ENCODE results near the gene BANP. TPM values are rescaled to one million over a fixed set of nuclear protein-coding genes. Genes with fewer than 3 reads are reported as not detected.
"Not testable (repeated sequence)": the region's sequence is repeated elsewhere in the genome, so short reads cannot be mapped to it uniquely, and the experiment has no call there.

Gene BANP
- total RNA-seq, 1 experiment from 2014 or later = 37.2 TPM

DNA sequence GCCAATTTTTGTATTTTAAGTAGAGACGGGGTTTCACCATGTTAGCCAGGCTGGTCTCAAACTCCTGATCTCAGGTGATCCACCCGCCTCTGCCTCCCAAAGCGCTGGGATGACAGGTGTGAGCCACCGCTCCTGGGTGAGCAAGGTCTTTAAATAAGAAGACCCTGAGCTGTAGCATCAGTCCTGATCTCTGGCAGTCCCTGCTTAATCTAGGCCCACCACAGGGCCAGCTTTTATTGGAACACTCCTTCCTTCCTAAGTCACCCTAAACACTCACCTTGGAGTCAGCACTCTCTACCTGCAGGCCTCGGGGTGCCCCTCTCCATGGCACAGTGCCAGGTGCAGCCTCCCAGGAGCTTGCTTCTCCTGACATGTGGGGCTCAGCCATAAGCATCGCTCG, 45.7 kb upstream of the BANP start:
- H3K9me2 ChIP-seq (ENCODE audit: insufficient read depth); RAD21 ChIA-PET (ENCODE audit: low non-redundant PET in 1 of 2, low total read pairs in 2 of 2, uncharacterized antibody in 2 of 2, unreplicated experiment in 2 of 2); H3K4me1 ChIP-seq (ENCODE audit: control insufficient read depth in 1 of 2, insufficient read depth in 2 of 2, low read length in 2 of 2); H3K9ac ChIP-seq (ENCODE audit: low read length); H2AFZ ChIP-seq (ENCODE audit: low read depth, low read length, poor library complexity, severe bottlenecking); H3K27ac ChIP-seq (ENCODE audit: low read depth, low read length); ATAC-seq; H3K36me3 ChIP-seq (ENCODE audit: control insufficient read depth in 1 of 2, insufficient read depth in 2 of 2, low read length in 2 of 2); H3K4me3 ChIP-seq (replicated peaks in 1 of 2; ENCODE audit: low read depth in 1 of 2, low read length in 2 of 2); H3K9me3 ChIP-seq (ENCODE audit: control insufficient read depth in 1 of 2, insufficient read depth in 1 of 2, low read depth in 1 of 2, low read length in 2 of 2); H3K27me3 ChIP-seq (ENCODE audit: insufficient read depth, low read length); H3K4me2 ChIP-seq (ENCODE audit: low read length); DNase-seq (ENCODE audit: low read depth, low spot score); intact Hi-C loops (cut with micrococcal nuclease); H3K79me2 ChIP-seq (ENCODE audit: insufficient read depth, low read length); H4K20me1 ChIP-seq (ENCODE audit: insufficient read depth); BruUV-seq (replicated peaks); CTCF ChIA-PET: not testable (repeated sequence)
- POLR2A ChIA-PET = interaction anchor here (1.0 kb wide), 1 partner anchor 34 kb away, joined by 3 read pairs; no protein-coding TSS in a partner anchor

- CTCF ChIA-PET = interaction anchor here (1.1 to 1.7 kb wide), 2 partner anchors 128 to 129 kb away, joined by 3 to 5 read pairs; no protein-coding TSS in a partner anchor
- POLR2A ChIA-PET = not testable (repeated sequence)
These were observed 43.1 kb upstream of the BANP start for GRCh38 chr16:87908101-87908500.

DNA sequence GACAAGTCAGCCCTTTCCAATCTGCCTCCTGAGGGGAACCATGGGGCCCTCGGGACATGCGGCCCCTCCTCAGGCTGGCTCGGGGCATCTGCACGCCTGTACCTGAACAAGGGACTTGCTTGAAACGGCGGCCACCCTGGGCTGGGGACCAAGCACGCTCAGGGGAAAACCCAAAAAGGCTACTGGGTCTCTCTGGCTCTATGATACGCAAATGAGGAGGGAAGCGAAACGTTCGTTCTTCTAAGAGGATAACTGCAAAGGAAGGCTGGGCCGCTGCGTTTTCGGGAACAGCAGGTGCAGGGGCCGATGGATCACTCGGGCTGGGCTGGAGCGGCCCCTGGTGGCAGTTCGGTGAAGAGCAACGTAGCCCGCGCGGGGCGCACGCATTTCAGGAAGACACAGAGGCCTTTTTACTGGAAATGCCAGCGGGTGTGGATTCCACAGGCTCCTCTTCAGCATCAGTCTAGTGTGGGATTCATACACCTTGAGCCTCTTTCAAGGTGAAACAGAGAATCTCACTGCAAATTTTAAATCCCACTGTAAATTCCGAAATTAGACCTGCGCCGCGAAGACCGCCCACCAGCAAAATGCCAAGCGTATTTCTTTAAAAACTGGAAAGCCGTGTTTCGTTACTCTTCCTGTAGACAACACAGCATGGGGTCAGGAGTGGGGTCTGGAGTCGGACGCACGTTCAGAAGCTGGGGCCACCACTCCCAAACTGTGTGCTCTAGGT, 41.9 kb upstream of the BANP start:
- intact Hi-C loops (cut with micrococcal nuclease) = loop anchor here (1.0 to 2.0 kb wide), 2 partner anchors 39 to 130 kb away; no protein-coding TSS in a partner anchor

More at GRCh38 chr16:87908101-87908500, 43.1 kb upstream of the BANP start:
- ATAC-seq; H3K36me3 ChIP-seq (ENCODE audit: control insufficient read depth in 1 of 2, insufficient read depth in 2 of 2, low read length in 2 of 2); H4K20me1 ChIP-seq (ENCODE audit: insufficient read depth); H3K9ac ChIP-seq (ENCODE audit: low read length); H3K4me1 ChIP-seq (ENCODE audit: control insufficient read depth in 1 of 2, insufficient read depth in 2 of 2, low read length in 2 of 2); H3K27ac ChIP-seq (ENCODE audit: low read depth, low read length); H3K79me2 ChIP-seq (ENCODE audit: insufficient read depth, low read length); H2AFZ ChIP-seq (ENCODE audit: low read depth, low read length, poor library complexity, severe bottlenecking); H3K4me2 ChIP-seq (ENCODE audit: low read length); H3K9me3 ChIP-seq (ENCODE audit: control insufficient read depth in 1 of 2, insufficient read depth in 1 of 2, low read depth in 1 of 2, low read length in 2 of 2); H3K9me2 ChIP-seq (ENCODE audit: insufficient read depth); RAD21 ChIA-PET (ENCODE audit: low non-redundant PET in 1 of 2, low total read pairs in 2 of 2, uncharacterized antibody in 2 of 2, unreplicated experiment in 2 of 2); BruUV-seq (replicated peaks); H3K27me3 ChIP-seq (ENCODE audit: insufficient read depth, low read length); H3K4me3 ChIP-seq (replicated peaks in 1 of 2; ENCODE audit: low read depth in 1 of 2, low read length in 2 of 2); DNase-seq (ENCODE audit: low read depth, low spot score): not testable (repeated sequence)
- intact Hi-C loops (cut with micrococcal nuclease) = loop anchor here (2.0 kb wide), 1 partner anchor 37 kb away; no protein-coding TSS in a partner anchor

More for the DNA sequence above, 41.9 kb upstream of the BANP start:
- H3K79me2 ChIP-seq (ENCODE audit: insufficient read depth, low read length); BruUV-seq (replicated peaks); H4K20me1 ChIP-seq (ENCODE audit: insufficient read depth); POLR2A ChIA-PET; H3K27me3 ChIP-seq (ENCODE audit: insufficient read depth, low read length); H3K9me2 ChIP-seq (ENCODE audit: insufficient read depth); H3K27ac ChIP-seq (ENCODE audit: low read depth, low read length); H3K9ac ChIP-seq (ENCODE audit: low read length); H3K4me3 ChIP-seq (replicated peaks in 1 of 2; ENCODE audit: low read depth in 1 of 2, low read length in 2 of 2); H3K36me3 ChIP-seq (ENCODE audit: control insufficient read depth in 1 of 2, insufficient read depth in 2 of 2, low read length in 2 of 2); H3K4me1 ChIP-seq (ENCODE audit: control insufficient read depth in 1 of 2, insufficient read depth in 2 of 2, low read length in 2 of 2); RAD21 ChIA-PET (ENCODE audit: low non-redundant PET in 1 of 2, low total read pairs in 2 of 2, uncharacterized antibody in 2 of 2, unreplicated experiment in 2 of 2); H3K9me3 ChIP-seq (ENCODE audit: control insufficient read depth in 1 of 2, insufficient read depth in 1 of 2, low read depth in 1 of 2, low read length in 2 of 2): not testable (repeated sequence)
- DNase-seq (ENCODE audit: low read depth, low spot score) (peak; percentile 46), ATAC-seq (peak; percentile 96)
- Histone ChIP-seq H3K4me2 (ENCODE audit: low read length) (peak overlapping the region; percentile 37), H2AFZ (ENCODE audit: low read depth, low read length, poor library complexity, severe bottlenecking) (peak overlapping the region; percentile 90)
- TF ChIP-seq, protein P1, sequence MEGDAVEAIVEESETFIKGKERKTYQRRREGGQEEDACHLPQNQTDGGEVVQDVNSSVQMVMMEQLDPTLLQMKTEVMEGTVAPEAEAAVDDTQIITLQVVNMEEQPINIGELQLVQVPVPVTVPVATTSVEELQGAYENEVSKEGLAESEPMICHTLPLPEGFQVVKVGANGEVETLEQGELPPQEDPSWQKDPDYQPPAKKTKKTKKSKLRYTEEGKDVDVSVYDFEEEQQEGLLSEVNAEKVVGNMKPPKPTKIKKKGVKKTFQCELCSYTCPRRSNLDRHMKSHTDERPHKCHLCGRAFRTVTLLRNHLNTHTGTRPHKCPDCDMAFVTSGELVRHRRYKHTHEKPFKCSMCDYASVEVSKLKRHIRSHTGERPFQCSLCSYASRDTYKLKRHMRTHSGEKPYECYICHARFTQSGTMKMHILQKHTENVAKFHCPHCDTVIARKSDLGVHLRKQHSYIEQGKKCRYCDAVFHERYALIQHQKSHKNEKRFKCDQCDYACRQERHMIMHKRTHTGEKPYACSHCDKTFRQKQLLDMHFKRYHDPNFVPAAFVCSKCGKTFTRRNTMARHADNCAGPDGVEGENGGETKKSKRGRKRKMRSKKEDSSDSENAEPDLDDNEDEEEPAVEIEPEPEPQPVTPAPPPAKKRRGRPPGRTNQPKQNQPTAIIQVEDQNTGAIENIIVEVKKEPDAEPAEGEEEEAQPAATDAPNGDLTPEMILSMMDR (IDR thresholded peaks at IDR 0.05 in 2 of 3, conservative IDR thresholded peaks at IDR 0.05 in 1 of 3; ENCODE audit: borderline replicate concordance in 1 of 3, insufficient read depth in 1 of 3, low read depth in 2 of 3, low read length in 2 of 3) = peak; percentile 87 to 95 (median 91)
- TF ChIP-seq MAX (IDR thresholded peaks at IDR 0.05) (peak; percentile 45; the same call in 1 of the 2 replicates), RAD21 (IDR thresholded peaks at IDR 0.05; ENCODE audit: low read depth) (peak; percentile 95)
- CTCF ChIA-PET = interaction anchor here (1.6 to 1.7 kb wide), 3 partner anchors 38 to 131 kb away, joined by 5 to 6 read pairs (median 5); no protein-coding TSS in a partner anchor

All from HCT116 (cell line).